Fibroblast of mammary gland (primary cell): ENCODE data around the gene OR1A1.
"Not testable (repeated sequence)": the region's sequence is repeated elsewhere in the genome, so short reads cannot be mapped to it uniquely, and the experiment has no call there.

ENCODE experiments used
- DNase-seq: peaks from one replicate; pipeline ENCODE4 v3.0.0-alpha.2; 2010; ENCODE audit warnings: low read depth
- H3K4me3 ChIP-seq: 2 replicates; pipeline ENCODE4 v1.5.1; 2011; ENCODE audit warnings: low read depth, mild to moderate bottlenecking, low read length, moderate library complexity; ENCODE audit not compliant: control insufficient read depth
- TF ChIP-seq, protein P1 (sequence below): conservative IDR thresholded peaks from 2 replicates; pipeline ENCODE4 v1.5.1; 2011; ENCODE audit warnings: low read depth, low read length, inconsistent platforms; ENCODE audit not compliant: control insufficient read depth, insufficient read depth

OR1A1 gene

DNA sequence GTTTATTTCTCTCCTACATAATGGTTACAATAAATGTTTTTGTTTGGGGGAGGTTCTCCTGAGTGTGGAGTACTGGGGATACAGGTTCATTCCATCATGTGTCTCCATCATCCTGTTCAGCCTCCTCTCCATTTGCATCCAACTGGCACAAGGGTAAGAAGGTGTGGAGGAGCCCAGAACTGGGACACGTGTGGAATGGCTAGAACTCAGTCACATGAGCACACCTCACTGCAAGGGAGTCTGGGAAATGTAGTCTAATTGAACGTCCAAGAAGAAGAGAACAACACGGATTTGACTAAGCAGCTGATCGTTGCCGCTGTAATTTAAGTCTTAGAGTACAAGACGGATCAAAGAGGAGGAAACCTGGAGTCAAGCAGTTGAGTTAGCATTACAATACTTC, 6.1 kb downstream of the OR1A1 start:
- no peak overlapping the region for H3K4me3 ChIP-seq
- TF ChIP-seq, protein P1, sequence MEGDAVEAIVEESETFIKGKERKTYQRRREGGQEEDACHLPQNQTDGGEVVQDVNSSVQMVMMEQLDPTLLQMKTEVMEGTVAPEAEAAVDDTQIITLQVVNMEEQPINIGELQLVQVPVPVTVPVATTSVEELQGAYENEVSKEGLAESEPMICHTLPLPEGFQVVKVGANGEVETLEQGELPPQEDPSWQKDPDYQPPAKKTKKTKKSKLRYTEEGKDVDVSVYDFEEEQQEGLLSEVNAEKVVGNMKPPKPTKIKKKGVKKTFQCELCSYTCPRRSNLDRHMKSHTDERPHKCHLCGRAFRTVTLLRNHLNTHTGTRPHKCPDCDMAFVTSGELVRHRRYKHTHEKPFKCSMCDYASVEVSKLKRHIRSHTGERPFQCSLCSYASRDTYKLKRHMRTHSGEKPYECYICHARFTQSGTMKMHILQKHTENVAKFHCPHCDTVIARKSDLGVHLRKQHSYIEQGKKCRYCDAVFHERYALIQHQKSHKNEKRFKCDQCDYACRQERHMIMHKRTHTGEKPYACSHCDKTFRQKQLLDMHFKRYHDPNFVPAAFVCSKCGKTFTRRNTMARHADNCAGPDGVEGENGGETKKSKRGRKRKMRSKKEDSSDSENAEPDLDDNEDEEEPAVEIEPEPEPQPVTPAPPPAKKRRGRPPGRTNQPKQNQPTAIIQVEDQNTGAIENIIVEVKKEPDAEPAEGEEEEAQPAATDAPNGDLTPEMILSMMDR, result no peak
- DNase-seq, result no peak

DNA sequence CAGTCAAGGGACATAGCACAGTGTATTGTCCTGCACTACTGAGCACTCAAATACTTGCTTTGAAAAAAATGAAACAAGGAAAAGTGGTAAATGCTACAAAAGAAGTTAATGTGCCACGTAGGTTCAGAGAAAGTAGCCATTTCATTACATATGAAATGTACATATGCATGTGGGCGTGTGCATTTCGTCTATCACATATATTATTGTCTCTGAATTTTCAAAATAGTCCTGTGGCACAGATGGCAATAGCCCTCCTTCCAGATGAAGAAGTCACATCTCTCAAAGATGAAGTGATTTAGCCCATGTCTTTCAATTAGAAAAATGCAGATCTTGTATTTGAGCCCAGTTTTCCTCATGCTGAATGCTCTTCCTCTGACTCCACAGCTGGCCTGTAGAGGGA, 12.5 kb downstream of the OR1A1 start:
- DNase-seq, H3K4me3 ChIP-seq: not testable (repeated sequence)

DNA sequence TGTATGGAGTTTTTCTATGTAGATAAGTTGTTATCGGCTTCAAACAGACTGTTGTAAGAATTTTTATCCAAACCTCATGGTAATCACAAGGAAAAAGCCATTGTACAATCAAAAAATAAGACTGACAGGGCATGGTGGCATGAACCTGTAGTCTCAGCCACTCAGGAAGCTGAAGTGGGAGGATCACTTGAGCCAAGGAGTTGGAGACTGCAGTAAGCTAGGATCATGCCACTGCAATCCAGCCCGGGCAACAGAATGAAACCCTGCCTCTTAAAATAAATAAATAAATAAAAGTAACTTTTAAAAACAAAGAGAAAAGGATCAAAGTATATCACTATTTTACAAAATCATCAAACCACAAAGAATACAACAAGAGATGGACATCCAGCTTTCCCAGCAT, 14.4 kb downstream of the OR1A1 start:
- TF ChIP-seq, protein P1, result no peak
- no peak overlapping the region for H3K4me3 ChIP-seq
- no peak for DNase-seq

- DNase-seq, result no peak
- TF ChIP-seq, protein P1, result no peak
- no peak overlapping the region for H3K4me3 ChIP-seq
Measured at GRCh38 chr17:3222505-3222904, 15.0 kb downstream of the OR1A1 start.

DNA sequence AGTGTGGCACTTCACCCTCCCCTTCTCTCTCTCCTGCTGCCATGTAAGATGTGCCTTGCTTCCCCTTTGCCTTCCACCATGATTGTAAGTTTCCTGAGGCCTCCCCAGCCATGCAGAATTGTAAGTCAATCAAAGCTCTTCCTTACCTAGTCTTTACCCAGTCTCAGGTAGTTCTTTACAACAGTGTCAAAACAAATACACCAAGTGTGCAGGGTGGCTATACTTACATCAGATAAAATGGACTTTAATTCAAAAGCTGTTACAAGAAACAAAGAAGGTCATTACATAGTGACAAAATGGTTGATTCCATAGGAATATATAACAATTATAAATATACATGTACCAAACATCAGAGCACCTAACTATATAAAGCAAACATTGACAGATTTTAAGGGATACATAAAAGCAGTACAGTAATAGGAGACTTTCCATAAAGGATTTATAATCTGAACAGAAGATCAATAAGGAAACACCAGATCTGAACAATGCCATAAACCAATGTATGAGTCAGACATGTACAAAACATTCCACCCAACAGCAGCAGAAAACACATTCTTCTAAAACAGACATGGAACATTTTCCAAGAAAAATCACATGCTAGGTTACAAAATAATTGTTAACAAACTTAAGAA, 17.4 kb downstream of the OR1A1 start:
- not testable (repeated sequence) for DNase-seq, H3K4me3 ChIP-seq

DNA sequence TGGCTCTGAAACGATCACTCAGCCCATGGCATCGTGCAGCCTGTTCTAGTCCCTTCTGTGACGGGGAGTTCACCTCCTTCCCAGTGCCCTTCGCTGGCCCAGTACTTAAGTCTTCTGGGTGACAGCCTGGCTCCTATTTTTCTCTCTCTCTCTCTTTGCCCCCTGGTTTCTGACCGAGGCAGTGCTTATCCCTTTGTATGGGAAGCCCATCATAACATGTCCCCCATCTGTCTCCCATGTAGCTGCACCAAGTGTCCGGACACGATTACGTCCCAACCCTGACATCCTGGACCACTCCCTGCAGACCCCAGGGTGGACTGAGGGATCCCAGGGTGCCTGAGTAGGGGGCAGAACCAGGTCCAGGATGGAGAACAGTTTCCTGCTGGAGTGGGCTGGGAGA, 24.8 kb downstream of the OR1A1 start:
- H3K4me3 ChIP-seq, DNase-seq: not testable (repeated sequence)

DNA sequence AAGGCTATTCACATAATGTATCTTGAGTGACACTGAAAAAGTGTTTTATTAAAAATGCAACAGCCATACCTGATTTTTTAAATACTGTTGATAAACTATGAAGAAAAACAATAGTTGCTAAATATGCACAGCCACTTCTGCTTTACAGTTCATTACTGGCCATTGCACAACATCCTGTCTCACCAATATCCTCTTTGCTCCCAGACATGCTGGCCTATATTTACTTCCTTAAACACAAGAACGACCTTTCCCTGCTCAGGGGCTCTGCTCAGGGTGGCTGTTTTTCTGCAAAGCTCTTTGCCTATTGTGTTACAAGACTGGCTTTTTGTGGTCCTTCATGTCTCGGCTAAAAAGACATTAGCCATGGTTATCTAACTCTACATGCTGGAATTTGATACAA, 31.2 kb downstream of the OR1A1 start:
- H3K4me3 ChIP-seq, DNase-seq: not testable (repeated sequence)

- not testable (repeated sequence) for DNase-seq, H3K4me3 ChIP-seq
Measured at GRCh38 chr17:3241044-3241443, 33.6 kb downstream of the OR1A1 start.

GRCh38 chr17:3244841-3245240, 37.4 kb downstream of the OR1A1 start:
- not testable (repeated sequence) for DNase-seq

DNA sequence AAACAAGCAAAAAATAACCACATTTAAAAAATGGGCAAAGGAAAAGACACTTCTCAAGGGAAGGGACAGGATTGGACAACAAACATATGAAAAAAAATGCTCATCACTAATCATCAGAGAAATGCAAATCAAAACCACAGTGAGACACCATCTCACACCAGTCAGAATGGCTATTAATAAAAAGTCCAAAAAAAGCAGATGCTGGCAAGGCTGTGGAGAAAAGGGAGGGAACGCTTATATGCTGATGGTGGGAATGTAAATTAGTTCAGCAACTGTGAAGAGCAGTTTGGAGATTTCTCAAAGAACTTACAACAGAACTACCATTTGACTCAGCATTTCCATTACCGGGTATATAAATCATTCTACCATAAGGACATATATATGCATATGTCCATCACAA, 41.5 kb downstream of the OR1A1 start:
- H3K4me3 ChIP-seq, DNase-seq: not testable (repeated sequence)

More at GRCh38 chr17:3244841-3245240, 37.4 kb downstream of the OR1A1 start:
- H3K4me3 ChIP-seq, result not testable (repeated sequence)

- no peak overlapping the region for H3K4me3 ChIP-seq
- TF ChIP-seq, protein P1, result no peak
- no peak for DNase-seq
Measured at GRCh38 chr17:3256575-3256974, 49.1 kb downstream of the OR1A1 start.
